AG09319 (cell line): ENCODE measurements around the gene SLC36A3.

Experiments used
- DNase-seq: peaks from one replicate; pipeline ENCODE4 v3.0.0-alpha.2; 2010; ENCODE audit warnings: low read depth; ENCODE audit errors: extremely low read depth
- CTCF ChIP-seq: IDR thresholded peaks from 2 replicates; pipeline ENCODE4 v1.5.1; 2011; ENCODE audit warnings: low read depth, mild to moderate bottlenecking, inconsistent platforms, low read length, moderate library complexity

SLC36A3 gene

GRCh38 chr5:151286246-151286645, 17.3 kb downstream of the SLC36A3 start:
- DNase-seq = no peak
- no peak for TF ChIP-seq CTCF

GRCh38 chr5:151285683-151286082, 17.9 kb downstream of the SLC36A3 start:
- DNase-seq = no peak
- TF ChIP-seq CTCF = no peak

- no peak for TF ChIP-seq CTCF
- DNase-seq = no peak
Observed at GRCh38 chr5:151284392-151284967, 19.1 kb downstream of the SLC36A3 start.

- no peak for DNase-seq
Observed at GRCh38 chr5:151283120-151283825, 20.3 kb downstream of the SLC36A3 start.

GRCh38 chr5:151281001-151281639, 22.4 kb downstream of the SLC36A3 start:
- no peak for DNase-seq
- no peak for TF ChIP-seq CTCF

More at GRCh38 chr5:151283120-151283825, 20.3 kb downstream of the SLC36A3 start:
- TF ChIP-seq CTCF = no peak

GRCh38 chr5:151280443-151280842, 23.1 kb downstream of the SLC36A3 start:
- DNase-seq = no peak
- no peak for TF ChIP-seq CTCF

- DNase-seq = no peak
- no peak for TF ChIP-seq CTCF
Observed at GRCh38 chr5:151278845-151279244, 24.7 kb downstream of the SLC36A3 start.
